ENCODE results near the gene CTF1. TPM values are rescaled to one million over a fixed set of nuclear protein-coding genes. Genes with fewer than 3 reads are reported as not detected.
A peak's percentile ranks its signal among the peaks of the same experiment; 100 is the strongest.

The CTF1 gene
- total RNA-seq, 1 experiment from 2014 or later, result 1.4 TPM

DNA sequence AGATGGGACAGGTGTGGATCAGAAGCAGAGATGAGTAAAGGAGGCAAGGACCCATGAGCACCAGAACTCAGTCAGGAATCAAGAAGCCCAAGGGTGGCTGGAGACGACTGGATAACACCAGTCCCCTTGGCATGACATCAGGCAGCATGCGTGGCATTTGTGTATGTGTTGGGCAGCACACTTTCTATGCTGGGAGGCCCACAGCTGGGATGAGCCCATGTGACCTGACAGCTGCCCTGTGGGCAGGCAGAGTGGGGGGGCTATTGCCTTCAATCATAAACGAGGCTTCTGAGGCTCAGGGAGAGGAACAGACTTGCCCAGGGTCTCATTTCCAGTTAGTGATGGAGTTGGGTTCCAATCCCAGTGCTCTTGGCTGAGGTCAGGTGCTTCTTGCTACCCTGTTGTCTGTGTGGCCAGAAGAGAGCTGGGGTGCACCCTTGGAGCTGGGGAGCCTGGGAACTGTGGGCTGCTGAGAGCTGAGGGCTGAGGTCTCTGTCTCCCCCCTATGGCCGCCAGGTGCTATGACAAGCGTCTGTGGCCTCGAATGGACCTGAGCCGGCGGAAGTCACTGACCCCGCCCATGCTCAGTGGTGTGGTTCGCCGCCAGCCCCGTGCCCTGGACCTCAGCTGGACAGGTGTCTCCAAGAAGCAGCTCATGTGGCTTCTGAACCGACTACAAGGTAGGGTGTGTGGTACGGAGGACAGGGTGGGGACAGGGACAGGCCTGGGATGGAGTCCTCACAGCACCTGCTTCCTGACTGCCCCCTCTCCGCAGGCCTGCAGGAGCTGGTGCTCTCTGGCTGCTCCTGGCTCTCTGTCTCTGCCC is 45.4 kb downstream of the CTF1 start (continued):
- TF ChIP-seq USF1 (CRISPR knock-in tag; IDR thresholded peaks at IDR 0.05) (peak; percentile 50; the same call in 1 of the 2 replicates), SOX15 (CRISPR knock-in tag; IDR thresholded peaks at IDR 0.05) (no peak)
- TF ChIP-seq, protein P1, sequence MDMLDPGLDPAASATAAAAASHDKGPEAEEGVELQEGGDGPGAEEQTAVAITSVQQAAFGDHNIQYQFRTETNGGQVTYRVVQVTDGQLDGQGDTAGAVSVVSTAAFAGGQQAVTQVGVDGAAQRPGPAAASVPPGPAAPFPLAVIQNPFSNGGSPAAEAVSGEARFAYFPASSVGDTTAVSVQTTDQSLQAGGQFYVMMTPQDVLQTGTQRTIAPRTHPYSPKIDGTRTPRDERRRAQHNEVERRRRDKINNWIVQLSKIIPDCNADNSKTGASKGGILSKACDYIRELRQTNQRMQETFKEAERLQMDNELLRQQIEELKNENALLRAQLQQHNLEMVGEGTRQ (CRISPR knock-in tag; IDR thresholded peaks at IDR 0.05), result peak; percentile 56

GRCh38 chr16:30942426-30942806 is 46.0 kb downstream of the CTF1 start:
- no peak for DNase-seq (ENCODE audit: low spot score)
- ATAC-seq, result no peak
- H3K4me3 Mint-ChIP-seq, result no peak overlapping the region
- no peaks in the 10 kb centered on the region for H3K27me3 Mint-ChIP-seq (ENCODE audit: low read depth)
- no peak for TF ChIP-seq KAT7 (CRISPR knock-in tag; IDR thresholded peaks at IDR 0.05; ENCODE audit: borderline replicate concordance)
- no peak for TF ChIP-seq OVOL2 (CRISPR knock-in tag; IDR thresholded peaks at IDR 0.05; ENCODE audit: borderline replicate concordance)
- TF ChIP-seq TCF7 (CRISPR knock-in tag; IDR thresholded peaks at IDR 0.05; ENCODE audit: low read depth), result no peak
- no peak for TF ChIP-seq ZNF281 (CRISPR knock-in tag; IDR thresholded peaks at IDR 0.05)
- no peak for TF ChIP-seq ELF4 (CRISPR knock-in tag; IDR thresholded peaks at IDR 0.05; ENCODE audit: low read depth)
- no peak for TF ChIP-seq ZNF396 (CRISPR knock-in tag; IDR thresholded peaks at IDR 0.05; ENCODE audit: borderline replicate concordance)
- TF ChIP-seq, protein P2, sequence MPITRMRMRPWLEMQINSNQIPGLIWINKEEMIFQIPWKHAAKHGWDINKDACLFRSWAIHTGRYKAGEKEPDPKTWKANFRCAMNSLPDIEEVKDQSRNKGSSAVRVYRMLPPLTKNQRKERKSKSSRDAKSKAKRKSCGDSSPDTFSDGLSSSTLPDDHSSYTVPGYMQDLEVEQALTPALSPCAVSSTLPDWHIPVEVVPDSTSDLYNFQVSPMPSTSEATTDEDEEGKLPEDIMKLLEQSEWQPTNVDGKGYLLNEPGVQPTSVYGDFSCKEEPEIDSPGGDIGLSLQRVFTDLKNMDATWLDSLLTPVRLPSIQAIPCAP (CRISPR knock-in tag; IDR thresholded peaks at IDR 0.05), result no peak
- no peak for TF ChIP-seq SP1 (CRISPR knock-in tag; conservative IDR thresholded peaks at IDR 0.05)
- TF ChIP-seq, protein P3, sequence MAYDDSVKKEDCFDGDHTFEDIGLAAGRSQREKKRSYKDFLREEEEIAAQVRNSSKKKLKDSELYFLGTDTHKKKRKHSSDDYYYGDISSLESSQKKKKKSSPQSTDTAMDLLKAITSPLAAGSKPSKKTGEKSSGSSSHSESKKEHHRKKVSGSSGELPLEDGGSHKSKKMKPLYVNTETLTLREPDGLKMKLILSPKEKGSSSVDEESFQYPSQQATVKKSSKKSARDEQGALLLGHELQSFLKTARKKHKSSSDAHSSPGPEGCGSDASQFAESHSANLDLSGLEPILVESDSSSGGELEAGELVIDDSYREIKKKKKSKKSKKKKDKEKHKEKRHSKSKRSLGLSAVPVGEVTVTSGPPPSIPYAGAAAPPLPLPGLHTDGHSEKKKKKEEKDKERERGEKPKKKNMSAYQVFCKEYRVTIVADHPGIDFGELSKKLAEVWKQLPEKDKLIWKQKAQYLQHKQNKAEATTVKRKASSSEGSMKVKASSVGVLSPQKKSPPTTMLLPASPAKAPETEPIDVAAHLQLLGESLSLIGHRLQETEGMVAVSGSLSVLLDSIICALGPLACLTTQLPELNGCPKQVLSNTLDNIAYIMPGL (CRISPR knock-in tag; IDR thresholded peaks at IDR 0.05), result no peak
- no peak for TF ChIP-seq EMX1 (CRISPR knock-in tag; IDR thresholded peaks at IDR 0.05)
- TF ChIP-seq E2F4 (CRISPR knock-in tag; IDR thresholded peaks at IDR 0.05; ENCODE audit: borderline replicate concordance, low read depth), result no peak
- TF ChIP-seq, protein P4, sequence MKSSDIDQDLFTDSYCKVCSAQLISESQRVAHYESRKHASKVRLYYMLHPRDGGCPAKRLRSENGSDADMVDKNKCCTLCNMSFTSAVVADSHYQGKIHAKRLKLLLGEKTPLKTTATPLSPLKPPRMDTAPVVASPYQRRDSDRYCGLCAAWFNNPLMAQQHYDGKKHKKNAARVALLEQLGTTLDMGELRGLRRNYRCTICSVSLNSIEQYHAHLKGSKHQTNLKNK (CRISPR knock-in tag; IDR thresholded peaks at IDR 0.05), result no peak
- TF ChIP-seq, protein P5, sequence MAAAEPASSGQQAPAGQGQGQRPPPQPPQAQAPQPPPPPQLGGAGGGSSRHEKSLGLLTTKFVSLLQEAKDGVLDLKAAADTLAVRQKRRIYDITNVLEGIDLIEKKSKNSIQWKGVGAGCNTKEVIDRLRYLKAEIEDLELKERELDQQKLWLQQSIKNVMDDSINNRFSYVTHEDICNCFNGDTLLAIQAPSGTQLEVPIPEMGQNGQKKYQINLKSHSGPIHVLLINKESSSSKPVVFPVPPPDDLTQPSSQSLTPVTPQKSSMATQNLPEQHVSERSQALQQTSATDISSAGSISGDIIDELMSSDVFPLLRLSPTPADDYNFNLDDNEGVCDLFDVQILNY (CRISPR knock-in tag; IDR thresholded peaks at IDR 0.05), result no peak
- TF ChIP-seq, protein P6, sequence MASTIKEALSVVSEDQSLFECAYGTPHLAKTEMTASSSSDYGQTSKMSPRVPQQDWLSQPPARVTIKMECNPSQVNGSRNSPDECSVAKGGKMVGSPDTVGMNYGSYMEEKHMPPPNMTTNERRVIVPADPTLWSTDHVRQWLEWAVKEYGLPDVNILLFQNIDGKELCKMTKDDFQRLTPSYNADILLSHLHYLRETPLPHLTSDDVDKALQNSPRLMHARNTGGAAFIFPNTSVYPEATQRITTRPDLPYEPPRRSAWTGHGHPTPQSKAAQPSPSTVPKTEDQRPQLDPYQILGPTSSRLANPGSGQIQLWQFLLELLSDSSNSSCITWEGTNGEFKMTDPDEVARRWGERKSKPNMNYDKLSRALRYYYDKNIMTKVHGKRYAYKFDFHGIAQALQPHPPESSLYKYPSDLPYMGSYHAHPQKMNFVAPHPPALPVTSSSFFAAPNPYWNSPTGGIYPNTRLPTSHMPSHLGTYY (CRISPR knock-in tag; IDR thresholded peaks at IDR 0.05), result no peak
- no peak for TF ChIP-seq GTF2I (CRISPR knock-in tag; conservative IDR thresholded peaks at IDR 0.05)
- TF ChIP-seq ATF1 (CRISPR knock-in tag; IDR thresholded peaks at IDR 0.05), result no peak
- no peak for TF ChIP-seq NFATC4 (CRISPR knock-in tag; IDR thresholded peaks at IDR 0.05)
- CTCF ChIA-PET, result interaction anchor here (0.6 to 4.2 kb wide), 31 partner anchors 8 to 850 kb away, joined by 3 to 79 read pairs (median 4); partner anchors contain the start of genes CTF1, FBRS, FBXL19 and HSD3B7
- H3K36me3 Mint-ChIP-seq, result peaks cover 44% of the 10 kb centered on the region
- no peaks in the 10 kb centered on the region for H3K9me3 Mint-ChIP-seq
- POLR2A ChIA-PET, result interaction anchor here (1.0 to 1.3 kb wide), 4 partner anchors 12 to 68 kb away, joined by 3 to 8 read pairs (median 4); partner anchors contain the start of gene FBXL19
- H3K4me1 Mint-ChIP-seq, result peaks cover 18% of the 10 kb centered on the region
- H3K27ac Mint-ChIP-seq, result no peak overlapping the region
